Measurements from ENCODE around the gene RASSF9. TPM values are rescaled to one million over a fixed set of nuclear protein-coding genes. Genes with fewer than 3 reads are reported as not detected.

The RASSF9 gene
- total RNA-seq, 2 experiments from 2014 or later: not detected

DNA sequence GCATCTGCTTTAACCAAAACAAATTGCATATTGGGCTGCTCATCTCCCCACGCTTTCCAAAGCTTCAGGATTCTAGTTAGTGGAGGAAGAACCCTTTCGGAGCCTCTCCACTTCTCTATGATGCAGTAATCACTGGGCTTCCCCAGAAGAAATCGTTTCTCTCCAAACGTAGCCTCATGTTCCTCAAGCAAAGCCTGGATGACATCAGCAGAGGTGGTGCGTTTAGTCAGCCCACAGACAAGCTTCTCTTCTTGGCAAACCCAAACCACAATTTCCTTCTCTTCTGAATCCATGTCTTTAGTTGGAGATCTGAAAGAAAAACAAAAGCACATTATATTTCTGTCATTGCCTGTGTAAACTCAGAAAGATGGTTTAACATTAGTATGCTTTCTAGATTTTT is 30.6 kb downstream of the RASSF9 start:
- Mint-ChIP-seq H3K4me1 (no peaks in the 10 kb centered on the region), H3K27ac (no peak overlapping the region), H3K9me3 (no peaks in the 10 kb centered on the region), H3K36me3 (ENCODE audit: low read depth) (no peaks in the 10 kb centered on the region), H3K4me3 (no peak overlapping the region), H3K27me3 (no peaks in the 10 kb centered on the region)
- DNase-seq: no peak
- CTCF ChIA-PET: no interaction called here
- POLR2A ChIA-PET: no interaction called here

DNA sequence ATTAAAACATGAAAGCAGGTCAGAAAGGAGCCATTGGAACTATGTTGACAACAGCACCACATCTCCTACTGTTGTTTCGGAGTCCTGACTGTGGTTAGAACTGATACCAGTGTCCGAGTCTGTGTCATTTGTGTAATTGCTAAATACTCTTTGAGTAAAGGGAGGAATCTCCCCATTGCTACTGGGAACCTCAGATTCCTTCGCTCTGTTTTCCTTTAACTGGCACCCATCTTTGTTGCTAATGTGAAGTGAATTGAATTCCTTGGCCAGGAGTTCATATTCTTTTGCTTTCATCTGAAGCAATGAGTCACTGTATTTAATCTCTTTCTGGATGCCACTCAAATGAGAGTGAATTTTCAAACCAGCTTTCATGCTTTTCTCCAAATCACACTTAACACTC is 31.5 kb downstream of the RASSF9 start:
- H3K4me1 Mint-ChIP-seq: no peaks in the 10 kb centered on the region
- no peaks in the 10 kb centered on the region for H3K36me3 Mint-ChIP-seq (ENCODE audit: low read depth)
- DNase-seq: no peak
- no peak overlapping the region for H3K4me3 Mint-ChIP-seq
- H3K27me3 Mint-ChIP-seq: no peaks in the 10 kb centered on the region
- H3K27ac Mint-ChIP-seq: no peak overlapping the region
- H3K9me3 Mint-ChIP-seq: no peaks in the 10 kb centered on the region
- ChIA-PET CTCF (no interaction called here), POLR2A (no interaction called here)

DNA sequence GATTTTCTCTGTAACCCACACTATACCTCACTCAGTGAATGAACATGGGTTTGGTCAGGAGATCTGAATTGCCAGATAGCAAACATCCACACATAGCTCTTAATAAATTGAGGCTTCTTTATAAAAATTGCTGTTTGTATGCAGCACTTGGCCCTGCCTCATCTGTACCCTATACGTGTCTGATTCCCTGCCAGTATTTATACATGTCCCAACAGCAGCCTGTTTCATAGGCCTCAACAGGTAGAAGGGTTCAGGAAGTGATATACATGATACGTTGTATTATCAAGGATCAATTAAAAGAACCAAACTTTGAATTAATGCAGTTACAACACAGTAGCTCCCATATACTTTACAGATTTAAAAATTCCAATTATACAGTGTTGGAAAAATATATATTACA is 32.3 kb downstream of the RASSF9 start:
- Mint-ChIP-seq H3K27ac (no peak overlapping the region), H3K36me3 (ENCODE audit: low read depth) (no peaks in the 10 kb centered on the region), H3K27me3 (no peaks in the 10 kb centered on the region), H3K4me1 (no peaks in the 10 kb centered on the region), H3K4me3 (no peak overlapping the region), H3K9me3 (no peaks in the 10 kb centered on the region)
- no peak for DNase-seq
- ChIA-PET POLR2A (no interaction called here), CTCF (no interaction called here)

DNA sequence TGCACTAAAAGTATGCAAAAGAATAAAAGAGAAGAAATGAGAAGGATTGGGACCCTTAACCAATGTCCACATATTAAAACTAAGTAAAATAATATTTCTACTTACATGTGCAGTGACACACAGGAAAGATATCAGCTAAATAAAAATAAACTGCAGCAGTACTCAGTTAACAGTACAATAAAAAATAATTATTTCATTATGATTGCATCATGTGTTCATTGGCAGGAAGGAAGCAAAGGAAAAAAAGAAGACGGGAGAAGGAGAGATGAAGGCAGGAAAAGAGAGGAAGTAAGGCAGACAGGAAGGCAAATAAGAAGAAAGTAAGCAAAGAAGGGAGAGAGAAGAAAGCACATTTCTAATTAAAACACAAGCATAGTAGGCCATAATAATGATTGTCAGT is 33.0 kb downstream of the RASSF9 start:
- no peak for DNase-seq
- H3K9me3 Mint-ChIP-seq: no peaks in the 10 kb centered on the region
- POLR2A ChIA-PET: no interaction called here
- H3K36me3 Mint-ChIP-seq (ENCODE audit: low read depth): no peaks in the 10 kb centered on the region
- H3K27ac Mint-ChIP-seq: no peak overlapping the region
- no peaks in the 10 kb centered on the region for H3K27me3 Mint-ChIP-seq
- H3K4me1 Mint-ChIP-seq: no peaks in the 10 kb centered on the region
- CTCF ChIA-PET: no interaction called here
- no peak overlapping the region for H3K4me3 Mint-ChIP-seq

DNA sequence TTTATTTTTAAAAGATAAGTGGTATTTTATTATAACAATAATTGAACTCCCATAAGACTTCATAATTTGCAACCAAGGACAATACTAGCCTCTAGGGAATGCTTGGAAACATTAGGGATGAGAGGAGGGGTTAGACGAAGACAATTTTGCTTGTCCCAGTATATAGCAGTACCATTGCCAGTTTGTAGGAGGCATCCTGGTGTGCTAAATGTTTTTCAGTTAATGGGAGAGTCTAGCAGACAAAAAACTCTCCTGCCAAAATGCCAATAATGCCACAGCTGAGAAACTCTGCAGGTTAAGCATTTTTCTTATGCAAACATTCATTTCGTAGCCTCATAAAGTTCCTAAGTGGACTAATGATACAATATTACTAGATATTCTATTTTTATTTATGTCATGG is 38.1 kb downstream of the RASSF9 start:
- no peaks in the 10 kb centered on the region for H3K36me3 Mint-ChIP-seq (ENCODE audit: low read depth)
- H3K27ac Mint-ChIP-seq: no peak overlapping the region
- H3K27me3 Mint-ChIP-seq: no peaks in the 10 kb centered on the region
- no peaks in the 10 kb centered on the region for H3K4me1 Mint-ChIP-seq
- ChIA-PET POLR2A (no interaction called here), CTCF (no interaction called here)
- no peaks in the 10 kb centered on the region for H3K9me3 Mint-ChIP-seq
- no peak for DNase-seq
- H3K4me3 Mint-ChIP-seq: no peak overlapping the region

DNA sequence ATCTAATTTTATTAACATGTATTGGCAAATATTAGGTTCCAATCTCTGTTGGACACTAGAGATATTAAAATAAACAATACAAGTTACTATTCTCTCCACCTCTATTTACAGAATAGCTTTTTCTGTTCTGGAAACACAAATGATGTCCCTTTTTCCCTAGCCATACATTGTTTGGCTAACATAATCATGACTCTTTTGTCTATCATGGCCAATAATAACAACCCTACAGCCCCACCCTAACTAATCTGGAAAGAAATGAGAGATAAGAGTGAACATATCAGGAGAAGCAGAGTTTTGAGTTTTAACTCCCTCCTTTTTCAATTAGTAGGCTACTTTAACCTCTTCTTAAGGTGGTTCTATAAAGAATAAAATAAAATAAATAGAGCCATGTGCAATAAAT is 40.2 kb downstream of the RASSF9 start:
- no peak for DNase-seq
- no peaks in the 10 kb centered on the region for H3K9me3 Mint-ChIP-seq
- no peaks in the 10 kb centered on the region for H3K4me1 Mint-ChIP-seq
- ChIA-PET CTCF (no interaction called here), POLR2A (no interaction called here)
- no peaks in the 10 kb centered on the region for H3K36me3 Mint-ChIP-seq (ENCODE audit: low read depth)
- no peak overlapping the region for H3K27ac Mint-ChIP-seq
- H3K27me3 Mint-ChIP-seq: no peaks in the 10 kb centered on the region
- no peak overlapping the region for H3K4me3 Mint-ChIP-seq

DNA sequence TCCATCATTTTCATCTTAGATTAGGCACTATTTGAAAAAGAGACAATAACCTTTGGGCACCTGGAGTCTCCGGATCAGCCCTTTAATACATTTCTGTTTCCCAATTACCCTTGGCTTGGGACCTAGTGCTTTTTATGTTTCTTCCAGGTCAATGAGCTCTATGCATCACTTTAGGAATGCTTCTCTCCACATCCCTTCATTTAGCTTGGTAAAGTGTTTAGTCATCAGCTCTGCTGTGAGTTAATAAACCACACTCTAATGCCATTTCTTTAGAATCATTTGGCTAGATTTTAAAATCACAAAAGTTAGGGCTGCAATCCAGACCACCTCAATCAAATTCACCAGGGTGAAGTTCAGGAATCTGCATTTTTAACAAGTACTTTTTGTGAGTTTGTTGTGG is 41.7 kb downstream of the RASSF9 start:
- Mint-ChIP-seq H3K27me3 (no peaks in the 10 kb centered on the region), H3K27ac (no peak overlapping the region), H3K36me3 (ENCODE audit: low read depth) (no peaks in the 10 kb centered on the region), H3K4me3 (no peak overlapping the region), H3K9me3 (no peaks in the 10 kb centered on the region), H3K4me1 (no peaks in the 10 kb centered on the region)
- POLR2A ChIA-PET: no interaction called here
- CTCF ChIA-PET: no interaction called here
- DNase-seq: no peak

DNA sequence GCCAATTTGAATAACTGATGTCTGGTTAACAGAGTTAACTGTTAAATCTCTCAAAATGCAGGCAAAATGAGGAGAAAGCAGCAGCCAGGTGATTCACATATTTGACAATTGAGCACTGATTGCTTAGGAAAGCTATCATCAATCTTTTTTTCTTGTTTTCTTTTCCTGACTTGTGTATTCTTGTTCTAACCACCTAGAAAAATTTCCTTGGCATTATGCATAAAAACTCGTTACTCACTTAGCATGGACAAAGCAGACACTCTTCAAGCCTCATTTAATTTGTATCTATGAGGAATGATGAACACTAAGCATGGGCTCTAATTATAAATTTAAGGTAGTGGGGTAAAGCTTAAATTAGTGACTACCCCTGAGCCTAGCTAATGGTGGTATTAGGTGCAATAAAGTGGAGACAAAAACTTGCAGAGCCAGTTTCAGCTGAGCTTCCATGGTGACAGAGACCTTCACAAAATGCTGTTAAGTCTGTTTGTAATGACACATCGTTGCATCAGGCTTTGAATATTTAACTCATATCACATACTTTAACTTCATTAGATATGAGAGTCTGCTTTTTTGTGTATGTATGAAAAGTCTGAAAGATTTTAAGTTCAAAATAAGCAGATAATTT is 52.0 kb downstream of the RASSF9 start:
- ChIA-PET CTCF (no interaction called here), POLR2A (no interaction called here)
- no peak overlapping the region for H3K4me3 Mint-ChIP-seq
- no peaks in the 10 kb centered on the region for H3K36me3 Mint-ChIP-seq (ENCODE audit: low read depth)
- no peaks in the 10 kb centered on the region for H3K4me1 Mint-ChIP-seq
- H3K9me3 Mint-ChIP-seq: no peaks in the 10 kb centered on the region
- no peak for DNase-seq
- H3K27ac Mint-ChIP-seq: no peak overlapping the region
- H3K27me3 Mint-ChIP-seq: no peaks in the 10 kb centered on the region

DNA sequence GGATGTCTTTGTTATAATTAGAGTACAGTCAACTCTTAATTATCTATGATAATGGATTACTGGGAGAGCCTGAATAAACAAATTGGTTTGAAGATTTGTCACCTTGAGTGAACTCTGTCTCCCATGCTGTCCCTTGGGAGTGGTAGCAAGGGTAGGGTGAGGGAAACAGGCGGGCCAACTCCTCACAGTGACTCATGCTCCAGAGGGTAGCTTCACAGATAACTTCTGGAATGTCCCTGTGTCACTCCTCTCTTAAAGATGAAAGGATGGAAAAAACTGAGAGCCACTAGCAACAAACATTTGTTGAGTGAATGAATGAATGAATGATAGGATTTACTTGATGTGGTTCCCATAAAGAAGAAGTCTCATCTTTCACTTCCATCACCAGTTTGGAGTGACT is 53.5 kb downstream of the RASSF9 start:
- H3K4me1 Mint-ChIP-seq: no peaks in the 10 kb centered on the region
- ChIA-PET POLR2A (no interaction called here), CTCF (no interaction called here)
- no peak overlapping the region for H3K27ac Mint-ChIP-seq
- H3K36me3 Mint-ChIP-seq (ENCODE audit: low read depth): no peaks in the 10 kb centered on the region
- no peaks in the 10 kb centered on the region for H3K9me3 Mint-ChIP-seq
- no peak for DNase-seq
- H3K4me3 Mint-ChIP-seq: no peak overlapping the region
- H3K27me3 Mint-ChIP-seq: no peaks in the 10 kb centered on the region

DNA sequence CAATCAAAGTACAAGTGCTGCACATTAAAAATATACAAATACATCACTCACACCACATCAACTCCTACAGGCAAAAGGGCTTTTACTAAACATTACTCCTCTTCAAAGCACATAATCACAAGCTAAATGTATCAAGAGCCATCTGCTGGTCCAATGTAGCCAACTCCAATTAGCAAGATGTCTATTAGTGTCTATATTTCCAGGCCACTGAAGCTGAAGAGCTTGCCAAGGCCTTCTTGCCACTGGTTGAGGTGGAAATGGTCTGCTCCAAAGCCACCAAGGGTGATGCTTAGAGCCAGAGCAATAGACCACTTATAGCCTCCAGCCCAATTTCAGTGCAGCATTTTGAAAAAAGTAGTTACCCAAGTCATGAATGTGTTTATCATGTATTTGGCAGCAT is 54.4 kb downstream of the RASSF9 start:
- no peaks in the 10 kb centered on the region for H3K4me1 Mint-ChIP-seq
- no peak overlapping the region for H3K27ac Mint-ChIP-seq
- ChIA-PET CTCF (interaction anchor here (1.0 kb wide), 1 partner anchor 53 kb away, joined by 3 read pairs; no protein-coding TSS in a partner anchor), POLR2A (no interaction called here)
- no peaks in the 10 kb centered on the region for H3K36me3 Mint-ChIP-seq (ENCODE audit: low read depth)
- DNase-seq: no peak
- H3K9me3 Mint-ChIP-seq: no peaks in the 10 kb centered on the region
- H3K4me3 Mint-ChIP-seq: no peak overlapping the region
- H3K27me3 Mint-ChIP-seq: no peaks in the 10 kb centered on the region

DNA sequence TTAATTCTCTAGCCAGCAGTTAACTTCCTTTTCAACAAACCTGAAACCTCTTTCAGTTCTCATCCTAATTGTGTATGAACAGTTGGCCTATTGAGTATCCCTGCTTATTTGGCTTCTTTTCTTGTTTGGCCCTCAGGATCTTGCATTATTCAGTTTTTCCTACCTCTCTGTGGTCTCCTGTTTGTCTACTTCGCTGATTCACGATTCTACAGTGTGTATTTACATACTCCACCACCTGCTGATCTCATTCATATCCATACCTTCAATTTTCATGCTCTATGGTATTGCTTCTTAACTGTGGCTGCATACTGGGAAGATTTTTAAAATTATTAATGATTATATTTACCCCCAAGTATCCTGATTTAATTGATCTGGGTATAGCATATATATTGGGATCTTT is 56.4 kb downstream of the RASSF9 start:
- H3K9me3 Mint-ChIP-seq: no peaks in the 10 kb centered on the region
- H3K4me3 Mint-ChIP-seq: no peak overlapping the region
- no peaks in the 10 kb centered on the region for H3K36me3 Mint-ChIP-seq (ENCODE audit: low read depth)
- DNase-seq: no peak
- H3K27ac Mint-ChIP-seq: no peak overlapping the region
- H3K27me3 Mint-ChIP-seq: no peaks in the 10 kb centered on the region
- H3K4me1 Mint-ChIP-seq: no peaks in the 10 kb centered on the region
- POLR2A ChIA-PET: no interaction called here
- CTCF ChIA-PET: no interaction called here

DNA sequence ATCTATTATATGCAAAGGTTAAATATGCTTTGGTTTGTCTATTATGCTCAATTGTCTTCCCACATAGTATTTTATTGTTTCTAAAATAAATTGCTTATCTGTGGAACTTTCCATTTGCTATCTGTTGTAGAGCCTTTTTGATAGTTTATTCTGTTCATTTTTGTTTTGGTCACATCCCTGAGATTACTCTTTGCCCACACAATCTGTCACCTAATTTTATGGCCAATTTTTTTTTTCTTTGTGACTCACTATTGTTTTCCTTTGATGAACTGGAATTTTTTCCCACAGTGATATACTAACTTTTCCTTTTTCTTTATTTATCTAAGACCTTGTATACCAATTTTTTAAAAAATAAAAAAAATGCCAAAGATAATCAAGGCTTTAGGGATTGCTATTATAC is 61.1 kb downstream of the RASSF9 start:
- Mint-ChIP-seq H3K36me3 (ENCODE audit: low read depth) (no peaks in the 10 kb centered on the region), H3K27me3 (no peaks in the 10 kb centered on the region), H3K27ac (no peak overlapping the region), H3K4me3 (no peak overlapping the region), H3K4me1 (no peaks in the 10 kb centered on the region), H3K9me3 (no peaks in the 10 kb centered on the region)
- no peak for DNase-seq
- CTCF ChIA-PET: no interaction called here
- POLR2A ChIA-PET: no interaction called here

DNA sequence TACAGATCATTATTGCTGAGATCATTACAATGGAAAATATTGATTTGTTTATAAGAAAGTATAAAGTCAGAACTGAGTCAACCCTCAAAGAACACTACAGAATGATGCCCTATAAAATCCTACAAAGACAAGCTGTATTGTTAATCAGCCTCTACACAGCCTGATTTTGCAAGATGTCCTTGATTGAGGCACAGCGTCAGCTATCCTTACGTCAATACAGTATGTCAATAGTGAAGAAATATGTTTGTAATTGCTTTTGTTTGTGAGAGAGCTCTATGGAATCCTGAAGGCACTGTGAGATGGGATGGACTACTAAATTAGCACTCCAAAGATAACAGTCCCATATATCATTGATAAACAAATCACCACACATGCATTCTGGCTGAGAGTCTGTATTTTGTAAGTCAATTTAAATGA is 70.7 kb downstream of the RASSF9 start:
- Mint-ChIP-seq H3K27ac (no peak overlapping the region), H3K4me1 (no peaks in the 10 kb centered on the region), H3K27me3 (no peaks in the 10 kb centered on the region), H3K9me3 (no peaks in the 10 kb centered on the region), H3K4me3 (no peak overlapping the region), H3K36me3 (ENCODE audit: low read depth) (no peaks in the 10 kb centered on the region)
- ChIA-PET CTCF (no interaction called here), POLR2A (no interaction called here)
- DNase-seq: no peak

DNA sequence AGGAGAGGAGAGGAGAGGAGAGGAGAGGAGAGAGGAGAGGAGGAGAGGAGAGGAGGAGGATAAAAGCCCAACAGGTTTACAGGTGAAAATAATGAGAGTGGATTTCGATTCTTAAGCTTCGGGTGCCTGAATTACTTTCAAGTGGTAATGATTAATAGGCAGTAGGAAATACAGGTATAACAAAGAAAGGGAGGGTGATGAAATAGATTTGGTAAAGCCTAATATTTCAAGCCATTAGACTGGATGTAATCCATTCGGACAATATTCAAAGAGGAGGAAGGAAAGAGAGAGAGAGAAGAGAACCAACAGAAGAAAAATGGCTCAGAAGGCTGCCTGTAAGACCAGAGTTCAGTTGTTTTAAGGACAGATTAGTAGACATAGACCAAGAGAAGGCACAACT is 76.6 kb downstream of the RASSF9 start:
- Mint-ChIP-seq H3K27ac (no peak overlapping the region), H3K9me3 (peaks cover 4% of the 10 kb centered on the region), H3K4me3 (no peak overlapping the region), H3K36me3 (ENCODE audit: low read depth) (no peaks in the 10 kb centered on the region), H3K27me3 (no peaks in the 10 kb centered on the region), H3K4me1 (no peaks in the 10 kb centered on the region)
- DNase-seq: no peak
- ChIA-PET POLR2A (no interaction called here), CTCF (no interaction called here)

DNA sequence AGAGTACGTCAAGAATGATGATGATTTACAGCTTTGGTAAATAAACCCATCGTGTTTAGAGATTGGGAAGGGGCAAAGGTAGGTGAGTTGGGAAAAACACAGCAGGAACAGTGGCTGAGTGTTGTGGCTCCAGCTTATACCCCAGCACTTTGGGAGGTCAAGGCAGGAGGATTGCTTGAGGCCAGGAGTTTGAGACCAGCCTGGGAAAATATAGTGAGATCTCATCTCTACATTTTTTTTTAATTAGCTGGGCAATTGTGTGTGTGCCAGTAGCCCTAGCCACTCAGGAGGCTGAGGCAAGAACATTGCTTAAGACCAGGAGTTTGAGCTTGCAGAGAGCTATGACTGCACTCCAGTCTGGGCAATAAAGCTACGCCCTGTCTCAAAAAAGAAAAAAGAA is 77.1 kb downstream of the RASSF9 start:
- Mint-ChIP-seq H3K27ac (no peak overlapping the region), H3K36me3 (ENCODE audit: low read depth) (no peaks in the 10 kb centered on the region), H3K4me3 (no peak overlapping the region), H3K9me3 (peaks cover 4% of the 10 kb centered on the region), H3K27me3 (no peaks in the 10 kb centered on the region), H3K4me1 (no peaks in the 10 kb centered on the region)
- DNase-seq: no peak
- ChIA-PET CTCF (no interaction called here), POLR2A (no interaction called here)

Data from activated CD4-positive, alpha-beta T cell treated with anti-CD3 and anti-CD28 coated beads, Interleukin-2, amount 10 ng/mL, durations not matched to agents 7 days and 5 days (primary cell).